ENCODE data around the gene CBX4.

Gene CBX4

GRCh38 chr17:79839356-79840268 lies at the start of gene CBX4:
Gene CBX4, minus strand, starts transcription at chr17:79839440. Its CDS starts 189 bp downstream, at chr17:79839251.
- DNase-seq = peak; percentile 86

GRCh38 chr17:79888009-79888540 lies 48.8 kb upstream of the CBX4 start:
- no peak for DNase-seq

- DNase-seq = no peak
These were observed 48.3 kb upstream of the CBX4 start for GRCh38 chr17:79887451-79887991.

GRCh38 chr17:79883202-79883601 lies 44.0 kb upstream of the CBX4 start:
- DNase-seq = no peak

- DNase-seq = no peak
These were observed 39.2 kb upstream of the CBX4 start for GRCh38 chr17:79878329-79878947.

GRCh38 chr17:79877041-79877440 lies 37.8 kb upstream of the CBX4 start:
- no peak for DNase-seq

- no peak for DNase-seq
These were observed 36.3 kb upstream of the CBX4 start for GRCh38 chr17:79875511-79875910.

- no peak for DNase-seq
These were observed 35.2 kb upstream of the CBX4 start for GRCh38 chr17:79874329-79874981.

- no peak for DNase-seq
These were observed 34.3 kb upstream of the CBX4 start for GRCh38 chr17:79873583-79873982.

- no peak for DNase-seq
These were observed 33.5 kb upstream of the CBX4 start for GRCh38 chr17:79872762-79873161.

GRCh38 chr17:79871131-79871530 lies 31.9 kb upstream of the CBX4 start:
- DNase-seq = no peak

- no peak for DNase-seq
These were observed 31.3 kb upstream of the CBX4 start for GRCh38 chr17:79870540-79870939.

- DNase-seq = no peak
These were observed 27.7 kb upstream of the CBX4 start for GRCh38 chr17:79866791-79867518.

GRCh38 chr17:79865351-79866210 lies 26.3 kb upstream of the CBX4 start:
- DNase-seq = no peak

GRCh38 chr17:79864617-79865250 lies 25.5 kb upstream of the CBX4 start:
- no peak for DNase-seq

GRCh38 chr17:79864147-79864546 lies 24.9 kb upstream of the CBX4 start:
- DNase-seq = no peak

- DNase-seq = no peak
These were observed 23.7 kb upstream of the CBX4 start for GRCh38 chr17:79862771-79863440.

GRCh38 chr17:79862238-79862637 lies 23.0 kb upstream of the CBX4 start:
- no peak for DNase-seq

GRCh38 chr17:79861413-79862216 lies 22.4 kb upstream of the CBX4 start:
- no peak for DNase-seq

All from activated CD4-positive, CD25-positive, alpha-beta regulatory T cell treated with anti-CD3 and anti-CD28 coated beads, Interleukin-2, amount 50 U/mL, for 72 hours (primary cell).